NCI-H774 (cell line): ENCODE data around the gene WNK2.

ENCODE experiments used
- DNase-seq: peaks from one replicate; lab custom pipeline; 2025; lab: John Stamatoyannopoulos, UW

The WNK2 gene

GRCh38 chr9:93255494-93255867 is 71.5 kb downstream of the WNK2 start:
- DNase-seq, result no peak

- DNase-seq, result no peak
Observed at GRCh38 chr9:93255994-93256877, 72.3 kb downstream of the WNK2 start.

GRCh38 chr9:93256878-93257807 is 73.2 kb downstream of the WNK2 start:
- DNase-seq, result no peak

GRCh38 chr9:93257808-93258331 is 73.9 kb downstream of the WNK2 start:
- DNase-seq, result no peak

GRCh38 chr9:93258419-93258817 is 74.5 kb downstream of the WNK2 start:
- no peak for DNase-seq

GRCh38 chr9:93258818-93259489 is 75.0 kb downstream of the WNK2 start:
- no peak for DNase-seq

GRCh38 chr9:93259490-93260262 is 75.7 kb downstream of the WNK2 start:
- no peak for DNase-seq

- DNase-seq, result no peak
Observed at GRCh38 chr9:93260263-93261066, 76.5 kb downstream of the WNK2 start.

- DNase-seq, result no peak
Observed at GRCh38 chr9:93261281-93261680, 77.3 kb downstream of the WNK2 start.

- no peak for DNase-seq
Observed at GRCh38 chr9:93261735-93262523, 78.0 kb downstream of the WNK2 start.

- peak; percentile 68 for DNase-seq
Observed at GRCh38 chr9:93262537-93263310, 78.8 kb downstream of the WNK2 start.

- no peak for DNase-seq
Observed at GRCh38 chr9:93263334-93264229, 79.6 kb downstream of the WNK2 start.

- no peak for DNase-seq
Observed at GRCh38 chr9:93264338-93265125, 80.6 kb downstream of the WNK2 start.

GRCh38 chr9:93265301-93265971 is 81.5 kb downstream of the WNK2 start:
- no peak for DNase-seq

- no peak for DNase-seq
Observed at GRCh38 chr9:93265972-93266371, 82.0 kb downstream of the WNK2 start.

- DNase-seq, result no peak
Observed at GRCh38 chr9:93266521-93267001, 82.6 kb downstream of the WNK2 start.
